Neutrophil (primary cell): ENCODE data around the gene AGXT.

Experiments
- H3K27ac ChIP-seq: fragments of 200-600 bp; sonication (generic); 2 replicates; pipeline ENCODE4 v1.5.1; 2016; ENCODE audit warnings: mild to moderate bottlenecking, moderate library complexity
- H3K27me3 ChIP-seq: fragments of 200-600 bp; sonication (generic); 2 replicates; pipeline ENCODE4 v1.6.0; 2016; ENCODE audit warnings: mild to moderate bottlenecking
- H3K36me3 ChIP-seq: fragments of 200-600 bp; sonication (generic); 2 replicates; pipeline ENCODE4 v1.5.1; 2017
- H3K4me1 ChIP-seq, 2 experiments: fragments of 200-600 bp in 1 of 2; sonication (generic) in 1 of 2; 1 replicate in 1 of 2; 2 replicates in 1 of 2; pipeline versions ENCODE4 v1.5.1 to v1.6.1; 2013 to 2016; ENCODE audit warnings: low read depth in 1 of 2, low read length in 1 of 2, mild to moderate bottlenecking in 1 of 2, moderate library complexity in 1 of 2; ENCODE audit not compliant: control insufficient read depth in 1 of 2, insufficient read depth in 1 of 2
- H3K4me3 ChIP-seq, 2 experiments: fragments of 200-600 bp in 1 of 2; sonication (generic) in 1 of 2; 1 replicate in 1 of 2; 2 replicates in 1 of 2; pipeline ENCODE4 v1.5.1; 2013 to 2016; ENCODE audit warnings: low read depth in 1 of 2, low read length in 1 of 2, mild to moderate bottlenecking in 1 of 2, moderate library complexity in 1 of 2
- H3K9me3 ChIP-seq: fragments of 200-600 bp; sonication (generic); 2 replicates; pipeline ENCODE4 v1.5.1; 2016
- TF ChIP-seq, protein P1 (sequence below): fragments of 200-600 bp; sonication (generic); IDR thresholded peaks from 2 replicates; pipeline ENCODE4 v1.5.1; 2016; ENCODE audit warnings: antibody characterized with exemption

The AGXT gene

DNA sequence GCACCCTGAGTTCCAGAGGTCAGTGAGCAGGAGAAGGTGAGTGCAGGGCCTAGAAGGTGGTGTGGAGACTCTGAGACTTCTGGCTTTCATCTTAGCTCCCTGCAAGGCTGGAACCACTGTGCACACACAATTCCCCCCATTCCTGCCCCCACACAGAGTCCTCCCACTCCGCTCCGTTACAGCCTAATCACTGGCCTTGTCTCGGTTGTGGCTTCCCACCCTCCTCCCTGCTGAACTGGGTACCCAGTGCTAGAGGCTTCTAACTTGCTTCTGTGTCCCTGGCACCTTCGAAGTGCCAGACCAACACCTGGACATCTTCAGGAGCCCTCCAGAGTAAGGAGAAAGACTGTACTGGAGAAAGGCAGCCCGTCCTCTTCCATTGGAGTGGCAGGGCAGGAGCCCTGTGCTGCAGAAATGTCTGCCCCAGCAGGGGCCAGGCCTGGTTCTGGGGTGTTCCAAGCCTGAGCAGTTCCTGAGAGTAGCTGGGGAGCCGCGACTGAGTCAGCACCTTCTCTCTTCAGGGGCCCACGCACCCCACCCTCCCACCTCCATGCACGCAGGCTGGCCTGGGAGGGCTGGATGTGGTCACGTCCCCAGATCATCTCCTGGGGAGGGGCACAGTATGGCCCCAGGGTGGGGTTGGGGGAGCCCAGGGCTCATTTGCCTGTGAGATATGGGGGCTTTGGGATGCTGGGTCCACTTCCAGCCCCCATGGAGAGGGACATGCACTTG, 60.9 kb downstream of the AGXT start:
- no peaks in the 10 kb centered on the region for H3K4me1 ChIP-seq
- no peak overlapping the region for H3K27ac ChIP-seq
- TF ChIP-seq, protein P1, sequence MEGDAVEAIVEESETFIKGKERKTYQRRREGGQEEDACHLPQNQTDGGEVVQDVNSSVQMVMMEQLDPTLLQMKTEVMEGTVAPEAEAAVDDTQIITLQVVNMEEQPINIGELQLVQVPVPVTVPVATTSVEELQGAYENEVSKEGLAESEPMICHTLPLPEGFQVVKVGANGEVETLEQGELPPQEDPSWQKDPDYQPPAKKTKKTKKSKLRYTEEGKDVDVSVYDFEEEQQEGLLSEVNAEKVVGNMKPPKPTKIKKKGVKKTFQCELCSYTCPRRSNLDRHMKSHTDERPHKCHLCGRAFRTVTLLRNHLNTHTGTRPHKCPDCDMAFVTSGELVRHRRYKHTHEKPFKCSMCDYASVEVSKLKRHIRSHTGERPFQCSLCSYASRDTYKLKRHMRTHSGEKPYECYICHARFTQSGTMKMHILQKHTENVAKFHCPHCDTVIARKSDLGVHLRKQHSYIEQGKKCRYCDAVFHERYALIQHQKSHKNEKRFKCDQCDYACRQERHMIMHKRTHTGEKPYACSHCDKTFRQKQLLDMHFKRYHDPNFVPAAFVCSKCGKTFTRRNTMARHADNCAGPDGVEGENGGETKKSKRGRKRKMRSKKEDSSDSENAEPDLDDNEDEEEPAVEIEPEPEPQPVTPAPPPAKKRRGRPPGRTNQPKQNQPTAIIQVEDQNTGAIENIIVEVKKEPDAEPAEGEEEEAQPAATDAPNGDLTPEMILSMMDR, result no peak
- no peaks in the 10 kb centered on the region for H3K36me3 ChIP-seq
- no peaks in the 10 kb centered on the region for H3K27me3 ChIP-seq
- no peak overlapping the region for H3K4me3 ChIP-seq
- no peaks in the 10 kb centered on the region for H3K9me3 ChIP-seq
